ENCODE measurements around the gene MCCC1. TPM values are rescaled to one million over a fixed set of nuclear protein-coding genes. Genes with fewer than 3 reads are reported as not detected.
"Not testable (repeated sequence)": the region's sequence is repeated elsewhere in the genome, so short reads cannot be mapped to it uniquely, and the experiment has no call there.

The MCCC1 gene
- total and polyA plus RNA-seq, 7 donors, result 8.2 to 24.4 (median 15.6) TPM

GRCh38 chr3:183117056-183117455 is 17.8 kb upstream of the MCCC1 start:
- ATAC-seq, result no peak
- intact Hi-C loops (cut with DNase I), result no loop called here

GRCh38 chr3:183116025-183116614 is 16.8 kb upstream of the MCCC1 start:
- DNase-seq, result peak in 1 of 2 donors; percentile 18
- no peaks in the 10 kb centered on the region for H3K9me3 ChIP-seq
- peak overlapping the region; percentile 43 for H3K4me3 ChIP-seq
- peak; percentile 45 to 76 (median 68) for ATAC-seq
- H3K27ac ChIP-seq, result no peak overlapping the region
- intact Hi-C loops (cut with DNase I), result no loop called here
- 0 to 1% (median 0%) methylated on average over 24 to 25 of the region's 25 CpGs for WGBS, 3 donors
- peaks cover 4% of the 10 kb centered on the region for H3K4me1 ChIP-seq
- TF ChIP-seq CTCF (IDR thresholded peaks at IDR 0.05), result no peak
- peaks cover 0 to 14% (median 2%) of the 10 kb centered on the region in 3 donors for H3K27me3 ChIP-seq (ENCODE audit: insufficient read depth in 3 of 3, low read length in 2 of 3)
- no peaks in the 10 kb centered on the region for H3K36me3 ChIP-seq (ENCODE audit: insufficient read depth in 1 of 2, low read depth in 1 of 2)

More at GRCh38 chr3:183117056-183117455, 17.8 kb upstream of the MCCC1 start:
- 46 to 53% (median 46%) methylated on average over 4 of the region's 4 CpGs for WGBS, 3 donors
- H3K36me3 ChIP-seq (ENCODE audit: insufficient read depth in 1 of 2, low read depth in 1 of 2), result no peaks in the 10 kb centered on the region
- no peak overlapping the region for H3K4me3 ChIP-seq
- H3K4me1 ChIP-seq, result peaks cover 4% of the 10 kb centered on the region
- no peak overlapping the region for H3K27ac ChIP-seq
- H3K9me3 ChIP-seq, result no peaks in the 10 kb centered on the region
- peaks cover 0 to 14% (median 2%) of the 10 kb centered on the region in 3 donors for H3K27me3 ChIP-seq (ENCODE audit: insufficient read depth in 3 of 3, low read length in 2 of 3)
- TF ChIP-seq CTCF (IDR thresholded peaks at IDR 0.05), result no peak
- DNase-seq, result no peak

- Histone ChIP-seq H3K27ac (no peak overlapping the region), H3K27me3 (ENCODE audit: insufficient read depth in 3 of 3, low read length in 2 of 3) (peaks cover 0 to 14% (median 2%) of the 10 kb centered on the region in 3 donors), H3K4me3 (no peak overlapping the region), H3K9me3 (no peaks in the 10 kb centered on the region), H3K36me3 (ENCODE audit: insufficient read depth in 1 of 2, low read depth in 1 of 2) (no peaks in the 10 kb centered on the region), H3K4me1 (peaks cover 4% of the 10 kb centered on the region)
- no peak for ATAC-seq
- no peak for DNase-seq
- intact Hi-C loops (cut with DNase I), result no loop called here
- no peak for TF ChIP-seq CTCF (IDR thresholded peaks at IDR 0.05)
- 19 to 21% (median 19%) methylated on average over 13 of the region's 13 CpGs for WGBS, 3 donors
Measured at GRCh38 chr3:183114384-183115178, 15.3 kb upstream of the MCCC1 start.

- H3K4me3 ChIP-seq; H3K9me3 ChIP-seq; ATAC-seq; H3K27me3 ChIP-seq (ENCODE audit: insufficient read depth in 3 of 3, low read length in 2 of 3); intact Hi-C loops (cut with DNase I); H3K27ac ChIP-seq; H3K4me1 ChIP-seq; DNase-seq; H3K36me3 ChIP-seq (ENCODE audit: insufficient read depth in 1 of 2, low read depth in 1 of 2): not testable (repeated sequence)
- WGBS, 3 donors, result 63 to 80% (median 72%) methylated on average over 1 of the region's 1 CpG
Measured at GRCh38 chr3:183109847-183110246, 10.6 kb upstream of the MCCC1 start.

GRCh38 chr3:183108470-183108869 is 9.2 kb upstream of the MCCC1 start:
- ATAC-seq (no peak), DNase-seq (no peak)
- Histone ChIP-seq H3K27me3 (ENCODE audit: insufficient read depth in 3 of 3, low read length in 2 of 3) (no peaks in the 10 kb centered on the region), H3K36me3 (ENCODE audit: insufficient read depth in 1 of 2, low read depth in 1 of 2) (no peaks in the 10 kb centered on the region), H3K4me3 (no peak overlapping the region), H3K9me3 (no peaks in the 10 kb centered on the region), H3K4me1 (no peaks in the 10 kb centered on the region), H3K27ac (no peak overlapping the region)
- intact Hi-C loops (cut with DNase I), result no loop called here
- WGBS, 3 donors, result 83 to 92% (median 86%) methylated on average over 4 of the region's 4 CpGs
- no peak for TF ChIP-seq CTCF (IDR thresholded peaks at IDR 0.05)
